GM10266 (cell line): ENCODE results near the gene SLC12A7.

Experiments used
- DNase-seq: peaks from one replicate; pipeline ENCODE4 v3.0.0; 2012; ENCODE audit errors: extremely low spot score
- TF ChIP-seq, protein P1 (sequence below): IDR thresholded peaks from 2 replicates; pipeline ENCODE4 v1.5.1; 2012; ENCODE audit warnings: mild to moderate bottlenecking, low read depth; ENCODE audit not compliant: control insufficient read depth, insufficient read depth; ENCODE audit errors: missing control alignments

The SLC12A7 gene

DNA sequence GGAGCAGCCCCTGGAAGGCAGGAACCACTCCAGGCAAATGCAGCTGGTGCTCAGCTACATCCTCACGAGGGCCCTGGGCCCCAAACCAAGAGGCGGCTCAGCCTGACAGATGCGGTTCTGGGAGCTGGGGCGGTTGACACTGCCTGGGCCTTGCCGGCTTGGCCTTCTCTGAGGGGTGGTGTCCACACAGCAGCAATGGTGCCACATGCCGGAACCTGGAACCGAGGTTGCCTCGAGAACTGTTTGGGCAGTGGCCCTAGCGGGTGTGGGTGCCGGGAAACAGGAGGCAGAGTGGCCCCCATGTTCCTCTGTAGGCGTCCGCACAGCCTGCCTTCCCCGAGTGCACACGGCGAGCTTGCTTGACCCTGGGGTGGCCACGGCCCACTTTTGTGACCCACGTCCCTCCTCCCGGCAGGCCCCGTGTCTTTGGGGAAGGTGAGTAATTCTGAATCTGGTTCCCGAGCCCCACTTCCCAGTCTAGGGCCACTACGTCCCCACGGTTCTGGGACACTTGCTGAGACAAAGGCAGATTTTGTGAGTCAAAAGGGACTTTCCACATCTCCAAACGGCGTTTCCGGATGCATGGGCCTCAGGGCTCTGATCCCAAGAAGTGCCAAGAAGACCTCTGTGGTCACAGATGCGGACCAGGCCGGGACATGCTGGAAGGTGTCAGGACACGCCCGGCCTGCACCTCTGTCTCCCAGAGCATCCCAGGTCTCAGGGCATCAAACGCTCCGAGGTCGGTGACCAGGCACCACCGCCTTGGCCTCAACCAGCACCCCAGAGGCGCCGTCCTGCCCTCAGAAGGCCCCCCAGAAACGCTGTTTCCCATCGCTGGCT is 27.7 kb upstream of the SLC12A7 start:
- no peak for DNase-seq
- TF ChIP-seq, protein P1, sequence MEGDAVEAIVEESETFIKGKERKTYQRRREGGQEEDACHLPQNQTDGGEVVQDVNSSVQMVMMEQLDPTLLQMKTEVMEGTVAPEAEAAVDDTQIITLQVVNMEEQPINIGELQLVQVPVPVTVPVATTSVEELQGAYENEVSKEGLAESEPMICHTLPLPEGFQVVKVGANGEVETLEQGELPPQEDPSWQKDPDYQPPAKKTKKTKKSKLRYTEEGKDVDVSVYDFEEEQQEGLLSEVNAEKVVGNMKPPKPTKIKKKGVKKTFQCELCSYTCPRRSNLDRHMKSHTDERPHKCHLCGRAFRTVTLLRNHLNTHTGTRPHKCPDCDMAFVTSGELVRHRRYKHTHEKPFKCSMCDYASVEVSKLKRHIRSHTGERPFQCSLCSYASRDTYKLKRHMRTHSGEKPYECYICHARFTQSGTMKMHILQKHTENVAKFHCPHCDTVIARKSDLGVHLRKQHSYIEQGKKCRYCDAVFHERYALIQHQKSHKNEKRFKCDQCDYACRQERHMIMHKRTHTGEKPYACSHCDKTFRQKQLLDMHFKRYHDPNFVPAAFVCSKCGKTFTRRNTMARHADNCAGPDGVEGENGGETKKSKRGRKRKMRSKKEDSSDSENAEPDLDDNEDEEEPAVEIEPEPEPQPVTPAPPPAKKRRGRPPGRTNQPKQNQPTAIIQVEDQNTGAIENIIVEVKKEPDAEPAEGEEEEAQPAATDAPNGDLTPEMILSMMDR, result no peak

DNA sequence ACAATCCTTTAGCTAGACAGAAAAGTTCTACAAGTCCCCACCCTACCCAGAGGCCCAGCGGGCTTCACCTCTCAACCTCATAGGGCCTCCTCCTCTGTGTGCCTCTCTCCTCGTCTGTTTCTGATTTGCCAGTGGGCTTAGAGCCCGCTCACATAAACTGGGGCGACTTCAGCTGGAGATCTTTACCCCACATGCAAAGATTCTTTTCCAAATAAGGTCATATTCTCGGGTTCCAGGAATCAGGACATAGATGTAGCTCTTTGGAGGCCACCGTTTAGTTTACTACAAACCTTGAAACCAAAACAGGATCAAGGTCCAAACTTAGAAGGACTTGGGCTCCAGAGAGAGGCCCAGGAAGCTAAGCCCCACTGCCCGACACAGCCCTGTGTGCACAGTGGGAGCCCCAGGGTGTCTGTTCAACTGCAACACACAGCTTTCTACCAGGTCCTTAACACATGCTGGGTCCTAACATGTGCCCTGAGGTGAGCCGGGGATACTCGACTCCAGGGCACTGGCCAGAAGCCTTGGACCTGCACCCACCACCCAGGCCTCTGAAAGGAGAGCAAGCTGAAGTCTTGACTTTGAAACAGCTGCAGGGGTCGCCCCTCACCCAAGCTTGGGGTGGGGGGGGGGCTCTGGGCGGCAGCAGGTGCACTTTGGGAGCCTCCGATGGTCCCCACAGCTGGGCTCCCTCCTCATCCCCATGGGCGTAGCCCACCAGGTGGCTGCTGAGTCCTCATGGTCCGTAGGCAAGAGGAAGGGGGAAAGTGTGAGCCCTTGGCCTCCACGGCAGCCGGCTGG is 26.8 kb upstream of the SLC12A7 start:
- TF ChIP-seq, protein P1, result no peak
- no peak for DNase-seq

DNA sequence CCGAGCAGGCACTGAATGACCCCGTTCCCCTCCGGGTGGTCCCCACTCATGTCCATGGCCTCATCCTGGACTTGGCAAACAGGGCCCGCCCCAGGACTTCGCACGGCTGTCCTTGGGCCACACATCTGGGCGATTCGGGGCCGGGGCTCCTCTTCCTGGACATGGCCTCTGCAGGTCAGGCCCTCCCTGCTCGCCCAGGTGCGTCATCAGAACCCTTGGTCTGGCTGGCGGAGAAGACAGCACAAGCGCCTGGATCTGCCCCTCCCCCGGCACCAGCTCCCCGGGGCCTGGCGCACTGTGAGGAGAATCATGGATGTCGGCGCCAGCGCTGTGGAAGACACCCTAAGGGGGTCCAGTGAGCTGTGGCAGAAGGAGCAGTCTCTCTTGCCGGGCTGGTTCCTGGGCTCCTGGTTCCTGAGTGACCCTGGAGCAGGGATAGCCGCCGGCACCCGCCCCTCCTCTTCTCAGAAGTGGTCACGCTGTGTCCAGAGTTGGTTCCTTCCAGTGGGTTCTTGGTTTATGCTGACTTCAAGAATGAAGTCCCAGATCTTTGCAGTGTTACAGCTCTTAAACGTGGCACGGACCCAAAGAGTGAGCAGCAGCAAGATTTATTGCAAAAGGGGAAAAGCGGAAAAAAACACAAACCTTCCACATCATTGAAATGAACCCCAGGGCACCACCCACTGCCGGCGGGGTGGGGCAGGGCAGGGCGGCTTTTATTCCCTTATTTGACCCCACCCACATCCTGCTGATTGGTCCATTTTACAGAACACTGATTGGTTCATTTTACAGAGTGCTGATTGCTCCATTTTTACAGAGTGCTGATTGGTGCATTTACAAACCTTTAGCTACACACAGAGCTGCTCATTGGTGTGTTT is 25.9 kb upstream of the SLC12A7 start:
- no peak for DNase-seq
- TF ChIP-seq, protein P1, result no peak

DNA sequence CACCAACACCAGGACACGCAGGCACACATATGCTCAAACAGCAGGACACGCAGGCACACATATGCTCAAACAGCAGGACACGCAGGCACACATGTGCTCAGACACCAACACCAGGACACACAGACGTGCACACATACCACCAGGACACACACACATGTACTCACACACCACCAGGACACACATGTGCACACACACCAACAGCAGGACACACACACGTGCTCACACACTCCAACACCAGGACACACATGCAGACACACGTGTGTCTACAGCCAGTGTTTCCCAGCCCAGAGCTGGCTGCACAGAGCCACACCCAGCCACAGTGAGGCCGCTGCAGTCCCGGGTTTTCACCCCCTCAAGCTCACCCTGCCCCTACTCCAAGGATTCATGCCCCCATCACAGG is 25.0 kb upstream of the SLC12A7 start:
- no peak for DNase-seq
- TF ChIP-seq, protein P1, result no peak

DNA sequence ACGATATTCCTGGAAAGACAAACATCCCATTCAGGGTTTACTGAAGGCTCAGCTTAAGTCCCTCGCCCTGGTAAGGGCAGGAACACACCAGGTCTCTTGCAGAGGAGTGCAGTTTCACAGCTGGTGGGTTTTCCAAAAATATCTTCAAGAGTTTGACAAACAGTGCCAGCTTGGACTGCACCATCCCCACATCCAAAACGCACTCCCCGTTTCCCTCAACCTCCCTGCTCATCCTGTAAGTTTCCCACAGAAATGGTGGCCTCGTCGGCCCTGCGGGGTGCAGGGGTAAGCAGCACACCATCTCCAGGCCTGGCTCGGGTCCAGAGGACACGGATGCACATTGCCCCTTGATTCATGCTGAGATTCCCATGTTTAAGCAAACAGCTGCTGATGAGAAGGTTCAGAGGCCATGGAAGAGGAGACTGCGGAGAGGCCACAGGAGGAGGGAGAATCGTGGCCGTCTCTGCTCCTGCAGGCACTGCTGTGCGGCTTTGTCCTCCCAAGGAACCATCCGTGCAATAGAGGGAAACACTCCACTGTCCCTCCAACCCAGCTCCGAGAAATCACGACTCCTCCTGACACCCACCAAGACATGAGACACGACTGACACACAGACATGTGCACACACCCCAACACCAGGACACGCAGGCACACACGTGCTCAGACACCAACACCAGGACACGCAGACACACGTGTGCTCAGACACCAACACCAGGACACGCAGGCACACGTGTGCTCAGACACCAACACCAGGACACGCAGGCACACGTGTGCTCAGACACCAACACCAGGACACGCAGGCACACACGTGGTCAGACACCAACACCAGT is 24.0 kb upstream of the SLC12A7 start:
- DNase-seq, result no peak
- TF ChIP-seq, protein P1, result no peak

DNA sequence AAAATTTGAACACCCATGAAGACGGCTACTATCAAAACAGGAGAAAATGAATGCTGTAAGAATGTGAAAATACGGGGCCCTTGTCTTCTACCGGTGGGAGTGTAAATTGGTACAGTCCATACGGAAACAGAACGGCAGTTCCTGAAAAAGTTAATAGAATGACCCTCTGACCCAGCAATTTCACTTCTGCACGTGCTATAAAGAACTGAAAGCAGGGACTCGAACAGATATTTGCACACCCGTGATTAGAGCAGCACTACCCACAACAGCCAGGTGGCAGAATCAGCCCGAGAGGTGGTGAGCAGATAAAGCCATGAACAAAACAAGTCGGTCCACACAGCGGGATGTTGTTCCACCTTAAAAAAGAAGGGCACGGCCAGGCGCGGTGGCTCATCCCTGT is 22.6 kb upstream of the SLC12A7 start:
- TF ChIP-seq, protein P1, result peak; percentile 42
- no peak for DNase-seq
